Measurements from ENCODE around the gene ADRA2C.

Gene ADRA2C

GRCh38 chr4:3775005-3775404 is 8.8 kb downstream of the ADRA2C start:
- TF ChIP-seq Cebpa-rat (IDR thresholded peaks at IDR 0.05): no peak
- H4K20me1 ChIP-seq: peaks cover 0 to 51% (median 10%) of the 10 kb centered on the region in 11 experiments; a peak in 12 of 22 replicates
- no peaks in the 10 kb centered on the region for H3K36me3 ChIP-seq
- no peak overlapping the region for H3K4me2 ChIP-seq
- H3K9ac ChIP-seq: no peak overlapping the region
- H3K9me3 ChIP-seq (replicated peaks in 1 of 11): no peaks in the 10 kb centered on the region
- H3K27ac ChIP-seq: no peak overlapping the region
- H3K4me3 ChIP-seq: no peak overlapping the region
- H3K27me3 ChIP-seq: peaks cover 0 to 17% (median 0%) of the 10 kb centered on the region in 11 experiments; a peak in 6 of 22 replicates
- peaks cover 5 to 36% (median 31%) of the 10 kb centered on the region in 10 experiments; a peak in 19 of 20 replicates for H3K4me1 ChIP-seq

DNA sequence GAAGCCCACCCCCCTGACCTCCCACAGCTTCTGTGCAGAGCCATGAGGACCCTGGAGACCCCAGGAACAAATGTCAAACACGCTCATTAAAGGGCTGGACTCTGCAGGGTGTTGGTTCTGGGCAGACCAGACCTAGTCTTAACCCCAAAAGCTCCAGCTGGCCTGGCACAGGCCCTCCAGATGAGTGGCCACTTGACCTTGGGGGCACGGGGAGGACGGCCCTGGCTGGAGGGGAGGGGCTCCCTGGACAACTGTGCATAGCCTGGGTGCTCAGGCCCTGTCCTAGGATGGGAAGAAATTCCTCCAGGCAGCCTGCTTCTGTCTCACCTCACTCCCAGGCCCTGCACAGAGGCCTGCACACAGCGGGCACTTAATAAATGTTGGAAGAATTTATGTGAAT is 9.4 kb downstream of the ADRA2C start:
- Histone ChIP-seq H3K4me3 (no peak overlapping the region), H3K27me3 (peaks cover 0 to 12% (median 0%) of the 10 kb centered on the region in 11 experiments; a peak in 6 of 22 replicates), H4K20me1 (peaks cover 0 to 45% (median 7%) of the 10 kb centered on the region in 11 experiments; a peak in 12 of 22 replicates), H3K9ac (no peak overlapping the region), H3K4me2 (no peak overlapping the region), H3K4me1 (peaks cover 3 to 31% (median 25%) of the 10 kb centered on the region in 10 experiments; a peak in 19 of 20 replicates), H3K9me3 (replicated peaks in 1 of 11) (no peaks in the 10 kb centered on the region), H3K27ac (no peak overlapping the region), H3K36me3 (no peaks in the 10 kb centered on the region)
- TF ChIP-seq Cebpa-rat (IDR thresholded peaks at IDR 0.05): no peak

- no peaks in the 10 kb centered on the region for H3K36me3 ChIP-seq
- H3K4me2 ChIP-seq: no peak overlapping the region
- peaks cover 0 to 6% (median 3%) of the 10 kb centered on the region in 11 experiments; a peak in 15 of 22 replicates for H3K9me3 ChIP-seq (replicated peaks in 1 of 11)
- no peak overlapping the region for H3K27ac ChIP-seq
- peaks cover 0 to 37% (median 2%) of the 10 kb centered on the region in 11 experiments; a peak in 10 of 22 replicates for H4K20me1 ChIP-seq
- peaks cover 0 to 3% (median 0%) of the 10 kb centered on the region in 11 experiments; a peak in 5 of 22 replicates for H3K27me3 ChIP-seq
- H3K4me1 ChIP-seq: peaks cover 0 to 22% (median 17%) of the 10 kb centered on the region in 10 experiments; a peak in 16 of 20 replicates
- H3K9ac ChIP-seq: no peak overlapping the region
- no peak for TF ChIP-seq Cebpa-rat (IDR thresholded peaks at IDR 0.05)
- no peak overlapping the region for H3K4me3 ChIP-seq
Observed at GRCh38 chr4:3776166-3777032, 10.2 kb downstream of the ADRA2C start.

- no peak overlapping the region for H3K27ac ChIP-seq
- no peak overlapping the region for H3K9ac ChIP-seq
- TF ChIP-seq Cebpa-rat (IDR thresholded peaks at IDR 0.05): no peak
- peaks cover 0 to 32% (median 0%) of the 10 kb centered on the region in 11 experiments; a peak in 8 of 22 replicates for H4K20me1 ChIP-seq
- no peaks in the 10 kb centered on the region for H3K27me3 ChIP-seq
- peaks cover 0 to 16% (median 11%) of the 10 kb centered on the region in 10 experiments; a peak in 15 of 20 replicates for H3K4me1 ChIP-seq
- no peaks in the 10 kb centered on the region for H3K36me3 ChIP-seq
- H3K4me2 ChIP-seq: no peak overlapping the region
- H3K9me3 ChIP-seq (replicated peaks in 1 of 11): peaks cover 0 to 12% (median 9%) of the 10 kb centered on the region in 11 experiments; a peak in 15 of 22 replicates
- no peak overlapping the region for H3K4me3 ChIP-seq
Observed at GRCh38 chr4:3777033-3777390, 10.8 kb downstream of the ADRA2C start.

DNA sequence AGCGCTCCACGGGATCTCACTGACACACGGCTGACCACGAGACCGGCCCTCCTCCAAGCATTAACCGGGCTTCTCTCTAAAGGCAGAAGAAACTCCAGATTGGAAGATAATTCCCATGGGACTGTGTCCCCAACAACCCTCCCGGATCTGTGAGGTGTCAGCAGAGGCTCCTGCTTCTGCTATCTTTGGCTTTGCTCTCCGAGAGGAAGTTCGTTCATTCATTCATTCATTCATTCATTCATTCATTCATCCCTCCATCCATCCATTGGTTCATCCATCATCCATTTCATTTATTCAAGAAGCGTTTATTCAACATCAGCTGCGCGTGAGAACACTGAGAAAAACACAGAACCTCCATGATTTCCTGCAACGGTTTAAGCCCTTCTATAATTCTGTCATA is 11.5 kb downstream of the ADRA2C start:
- Histone ChIP-seq H3K4me2 (no peak overlapping the region), H3K4me1 (peaks cover 0 to 10% (median 5%) of the 10 kb centered on the region in 10 experiments; a peak in 14 of 20 replicates), H3K4me3 (no peak overlapping the region), H3K27me3 (no peaks in the 10 kb centered on the region), H4K20me1 (peaks cover 0 to 26% (median 0%) of the 10 kb centered on the region in 11 experiments; a peak in 7 of 22 replicates), H3K36me3 (no peaks in the 10 kb centered on the region), H3K9ac (no peak overlapping the region), H3K27ac (no peak overlapping the region), H3K9me3 (replicated peaks in 1 of 11) (peaks cover 0 to 13% (median 9%) of the 10 kb centered on the region in 11 experiments; a peak in 15 of 22 replicates)
- TF ChIP-seq Cebpa-rat (IDR thresholded peaks at IDR 0.05): no peak

DNA sequence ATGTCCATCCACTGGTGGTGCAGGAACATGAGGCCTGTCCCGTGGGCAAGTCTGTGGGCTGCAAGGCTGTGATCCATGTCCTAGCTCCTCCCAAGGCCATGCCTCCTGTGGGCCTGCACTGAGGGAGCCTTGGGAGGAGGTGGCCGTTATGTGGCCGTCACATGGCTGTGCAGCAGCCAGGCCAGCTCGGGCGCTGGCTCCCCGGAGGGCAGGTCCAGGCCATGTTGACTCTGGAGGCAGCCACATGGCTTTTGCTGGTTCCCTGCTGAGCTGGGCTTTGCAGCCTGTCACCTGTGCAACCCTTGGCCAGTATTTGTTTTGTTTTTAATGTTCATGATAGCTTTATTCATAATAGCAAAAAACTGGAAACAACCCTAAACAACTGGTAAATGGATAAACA is 13.3 kb downstream of the ADRA2C start:
- Histone ChIP-seq H3K27me3 (no peaks in the 10 kb centered on the region), H4K20me1 (peaks cover 0 to 24% (median 0%) of the 10 kb centered on the region in 11 experiments; a peak in 7 of 22 replicates), H3K9ac (no peak overlapping the region), H3K27ac (no peak overlapping the region), H3K4me2 (no peak overlapping the region), H3K4me1 (peaks cover 0 to 6% (median 0%) of the 10 kb centered on the region in 10 experiments; a peak in 6 of 20 replicates), H3K4me3 (no peak overlapping the region), H3K9me3 (replicated peaks in 1 of 11) (peaks cover 0 to 13% (median 9%) of the 10 kb centered on the region in 11 experiments; a peak in 15 of 22 replicates), H3K36me3 (no peaks in the 10 kb centered on the region)
- TF ChIP-seq Cebpa-rat (IDR thresholded peaks at IDR 0.05): no peak

- no peak overlapping the region for H3K27ac ChIP-seq
- no peak overlapping the region for H3K4me3 ChIP-seq
Observed at GRCh38 chr4:3780347-3781171, 14.4 kb downstream of the ADRA2C start.

DNA sequence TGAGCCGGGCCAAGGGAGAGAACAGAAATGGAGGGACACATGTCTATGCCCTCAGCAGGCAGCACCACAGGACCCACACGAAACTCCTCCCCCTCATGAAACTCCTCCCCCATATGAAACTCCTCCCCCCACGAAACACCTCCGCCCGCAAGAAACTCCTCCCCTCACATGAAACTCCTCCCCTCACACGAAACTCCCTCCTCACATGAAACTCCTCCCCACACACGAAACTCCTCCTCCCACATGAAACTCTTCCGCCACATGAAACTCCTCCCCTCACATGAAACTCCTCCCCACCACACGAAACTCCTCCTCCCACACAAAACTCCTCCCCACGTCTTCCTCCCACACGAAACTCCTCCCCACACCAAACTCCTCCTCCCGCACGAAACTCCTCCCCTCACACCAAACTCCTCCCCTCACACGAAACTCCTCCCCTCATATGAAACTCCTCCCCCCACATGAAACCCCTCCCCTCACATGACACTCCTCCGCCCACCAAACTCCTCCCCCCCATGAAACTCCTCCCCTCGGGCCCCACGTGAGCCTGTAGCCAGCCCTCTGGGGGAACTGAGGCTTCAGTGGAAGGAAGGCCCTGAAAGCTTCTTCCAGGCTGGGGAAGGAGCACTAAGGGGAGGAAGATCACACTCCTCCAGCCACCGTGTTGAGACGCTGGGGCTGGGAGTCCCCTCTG is 15.2 kb downstream of the ADRA2C start:
- no peaks in the 10 kb centered on the region for H3K27me3 ChIP-seq
- no peak overlapping the region for H3K27ac ChIP-seq
- peaks cover 0 to 10% (median 0%) of the 10 kb centered on the region in 10 experiments; a peak in 6 of 20 replicates for H3K4me1 ChIP-seq
- H3K9ac ChIP-seq: no peak overlapping the region
- H3K36me3 ChIP-seq: no peaks in the 10 kb centered on the region
- peaks cover 0 to 30% (median 0%) of the 10 kb centered on the region in 11 experiments; a peak in 6 of 22 replicates for H4K20me1 ChIP-seq
- no peak for TF ChIP-seq Cebpa-rat (IDR thresholded peaks at IDR 0.05)
- H3K4me2 ChIP-seq: no peak overlapping the region
- peaks cover 0 to 13% (median 9%) of the 10 kb centered on the region in 11 experiments; a peak in 15 of 22 replicates for H3K9me3 ChIP-seq (replicated peaks in 1 of 11)
- no peak overlapping the region for H3K4me3 ChIP-seq

More at GRCh38 chr4:3780347-3781171, 14.4 kb downstream of the ADRA2C start:
- Histone ChIP-seq H3K4me1 (peaks cover 0 to 10% (median 0%) of the 10 kb centered on the region in 10 experiments; a peak in 6 of 20 replicates), H3K9me3 (replicated peaks in 1 of 11) (peaks cover 0 to 13% (median 9%) of the 10 kb centered on the region in 11 experiments; a peak in 15 of 22 replicates), H3K4me2 (no peak overlapping the region), H3K27me3 (no peaks in the 10 kb centered on the region), H3K9ac (no peak overlapping the region), H4K20me1 (peaks cover 0 to 29% (median 0%) of the 10 kb centered on the region in 11 experiments; a peak in 7 of 22 replicates), H3K36me3 (no peaks in the 10 kb centered on the region)
- no peak for TF ChIP-seq Cebpa-rat (IDR thresholded peaks at IDR 0.05)
